Endothelial cell of hepatic sinusoid (primary cell): Measurements from ENCODE around the gene BCL2.

Experiments used
- in situ Hi-C: cut with HindIII; loops from 2 replicates; pipeline ENCODE4 v1.10.0; 2017; ENCODE audit warnings: low sequenced_read_pairs

The BCL2 gene

GRCh38 chr18:63162271-63163014 is 157.1 kb downstream of the BCL2 start:
- in situ Hi-C loops: no loop called here

- in situ Hi-C loops: no loop called here
Observed at GRCh38 chr18:63161761-63162195, 157.8 kb downstream of the BCL2 start.

- in situ Hi-C loops: no loop called here
Observed at GRCh38 chr18:63161032-63161760, 158.4 kb downstream of the BCL2 start.

DNA sequence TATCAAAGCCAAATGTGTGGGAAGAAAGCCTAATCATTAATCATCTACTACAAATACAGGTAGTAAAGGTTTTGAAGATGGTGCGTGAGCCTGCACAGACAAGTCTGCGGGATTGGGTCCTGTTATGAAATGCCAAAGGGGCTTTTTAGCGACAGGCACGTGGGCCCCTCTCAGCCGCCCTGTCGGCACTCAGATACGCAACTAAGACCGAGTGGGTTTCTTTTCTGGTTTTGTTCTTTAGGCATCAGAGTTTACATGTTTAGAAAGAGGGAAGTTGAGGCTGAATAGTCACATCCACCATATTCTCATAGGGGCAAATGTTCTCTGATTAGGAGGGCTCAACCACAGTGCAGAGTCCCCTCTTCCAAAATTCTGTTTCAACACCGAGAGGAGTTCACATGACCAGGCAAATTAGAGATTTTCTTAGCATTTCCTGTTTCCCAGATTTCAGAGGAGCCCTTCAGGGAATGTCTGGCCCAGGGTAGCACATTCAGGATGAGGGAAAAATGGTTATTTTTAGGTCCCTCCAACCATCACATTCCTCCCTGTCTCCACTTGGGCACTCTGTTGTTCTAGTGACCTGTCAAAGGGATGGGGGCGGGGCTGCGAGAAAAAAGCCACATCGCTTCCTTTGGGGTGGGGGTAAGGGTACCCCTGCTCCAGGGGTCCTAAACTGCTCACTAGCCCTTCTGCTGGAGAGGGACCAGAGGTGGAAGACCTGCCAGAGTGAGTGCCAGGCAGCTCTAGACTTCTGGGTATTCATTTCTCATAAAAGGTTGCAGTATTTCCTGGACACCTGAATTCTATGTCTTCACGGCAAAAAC is 159.2 kb downstream of the BCL2 start:
- in situ Hi-C loops: no loop called here

GRCh38 chr18:63159590-63159989 is 160.0 kb downstream of the BCL2 start:
- in situ Hi-C loops: no loop called here

DNA sequence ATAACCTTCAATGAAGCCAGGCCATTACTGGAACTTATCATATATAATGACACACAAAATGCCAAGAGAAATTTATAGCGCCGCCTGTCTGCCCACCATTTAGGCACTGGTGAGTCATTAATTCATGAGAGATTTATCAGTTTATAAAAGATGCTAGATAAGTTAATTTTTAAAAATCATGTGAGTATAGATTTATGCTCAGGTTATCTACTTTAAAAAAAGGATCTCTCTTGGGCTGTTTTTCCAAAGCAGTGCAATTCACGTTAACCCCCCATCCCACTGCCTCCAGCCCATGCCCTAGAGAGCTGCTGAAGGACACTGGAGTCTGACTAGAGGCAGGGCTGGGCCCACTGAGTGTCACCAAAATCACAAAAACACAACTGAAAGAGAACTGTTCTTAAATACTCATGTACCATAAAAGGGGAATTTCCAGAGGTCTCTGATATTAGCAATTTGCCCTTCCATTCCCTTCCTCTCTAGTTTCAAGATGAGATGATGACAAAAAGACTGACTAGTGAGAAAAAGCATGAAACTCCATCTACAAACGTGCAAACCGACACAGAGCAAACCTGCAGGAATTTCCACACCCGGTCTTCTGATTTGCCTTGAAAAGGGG is 160.8 kb downstream of the BCL2 start:
- in situ Hi-C loops: no loop called here

DNA sequence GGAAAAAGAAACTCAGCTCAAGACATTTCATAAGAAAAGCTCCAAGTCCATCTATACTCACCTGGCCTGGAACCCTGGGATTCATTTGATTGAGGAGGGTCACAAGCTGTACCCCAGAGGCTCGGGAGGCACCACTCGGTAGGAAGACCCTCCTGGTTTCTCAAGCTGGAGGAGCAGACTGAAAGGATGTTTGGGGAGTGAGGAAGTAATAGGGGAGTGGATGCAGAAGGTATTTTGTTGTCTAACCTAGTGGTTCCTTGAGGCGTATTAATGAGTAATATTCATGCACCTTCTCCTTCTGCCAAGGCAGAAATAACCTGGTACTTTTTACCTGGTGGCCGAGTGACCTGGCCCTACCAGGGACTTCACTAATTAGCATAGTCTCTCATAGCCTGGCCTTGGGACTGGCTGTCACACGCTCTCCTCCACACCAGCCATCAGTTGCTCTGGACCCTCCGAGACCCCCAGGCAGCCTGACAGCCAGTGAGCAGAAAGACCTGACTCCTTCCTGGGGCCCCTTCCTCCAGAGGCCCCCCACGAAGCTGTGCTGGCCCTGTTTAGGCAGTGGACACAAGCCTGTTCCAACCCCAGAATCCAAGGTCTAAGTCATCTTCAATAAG is 161.4 kb downstream of the BCL2 start:
- in situ Hi-C loops: no loop called here

DNA sequence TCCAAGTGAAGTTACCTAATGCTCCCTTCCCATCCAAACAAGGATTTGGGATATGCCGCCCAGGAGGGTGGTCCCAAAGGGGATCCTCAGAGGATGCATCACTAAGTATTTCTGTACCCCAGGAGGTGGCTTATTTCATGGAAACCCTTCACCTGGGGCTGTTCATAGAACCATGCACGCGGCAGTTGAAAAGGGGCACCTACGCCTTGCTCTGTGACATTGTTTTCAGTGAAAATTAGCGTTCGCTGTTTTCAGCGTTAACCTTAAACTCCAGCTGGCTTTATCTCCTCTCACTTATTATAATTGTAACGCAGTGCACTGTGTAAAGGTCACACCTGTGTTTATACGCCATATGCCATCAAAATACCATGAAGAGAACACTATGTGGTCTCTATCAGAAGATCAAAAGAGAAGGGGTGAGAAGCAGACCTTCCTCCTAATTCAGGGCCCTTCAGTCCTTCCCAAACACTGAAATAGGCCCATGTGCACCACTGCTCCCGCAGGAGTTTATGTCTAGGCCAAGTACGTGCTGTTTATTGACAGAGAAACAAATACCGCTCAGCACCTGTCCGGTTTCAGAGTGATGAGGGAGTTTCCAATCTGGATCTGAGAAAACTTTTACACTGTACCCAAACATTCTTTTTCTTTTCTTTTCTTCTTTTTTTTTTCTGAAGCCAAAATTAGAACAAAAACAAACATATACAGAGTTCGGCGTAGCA is 162.1 kb downstream of the BCL2 start:
- in situ Hi-C loops: no loop called here

DNA sequence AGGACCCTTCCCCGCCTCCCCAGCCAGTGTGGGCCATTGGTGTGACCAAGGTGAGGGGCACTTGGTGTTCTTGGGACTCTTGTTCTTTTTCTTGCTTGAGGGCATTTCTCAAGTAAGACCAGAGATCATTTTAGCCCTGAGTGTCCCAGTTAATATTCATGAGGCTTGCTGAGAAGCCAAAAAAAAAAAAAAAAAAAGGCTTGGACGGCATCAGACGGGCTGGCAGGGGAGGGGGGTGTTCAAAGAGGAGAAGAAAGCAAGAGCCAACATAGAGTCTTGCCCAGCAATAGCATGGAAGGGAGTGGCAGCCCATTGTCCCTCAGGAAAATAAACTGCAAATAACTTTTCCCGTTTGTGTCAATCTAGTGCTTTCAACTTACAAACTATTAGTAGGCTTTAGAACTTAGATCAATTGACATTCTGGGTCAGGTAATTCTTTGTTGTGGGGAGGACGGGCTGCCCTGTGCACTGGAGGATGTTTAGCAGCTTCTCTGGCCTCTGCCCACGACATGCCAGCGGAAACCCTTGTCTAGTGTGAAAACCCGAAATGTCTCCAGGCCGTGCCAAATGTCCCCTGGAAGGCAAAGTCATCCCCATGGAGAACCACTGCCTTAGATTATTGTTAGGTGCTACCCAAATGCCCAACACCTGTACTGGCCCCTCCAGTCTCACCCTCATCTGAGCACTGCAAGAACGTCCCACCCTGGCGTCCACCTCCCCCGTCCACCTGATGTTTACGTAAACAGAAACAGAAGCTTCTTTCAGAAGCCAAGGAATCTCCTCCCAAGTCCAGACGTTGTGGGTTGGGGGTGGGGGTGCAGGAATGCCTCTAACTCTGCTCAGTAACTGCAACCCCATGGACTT is 163.4 kb downstream of the BCL2 start:
- in situ Hi-C loops: no loop called here

DNA sequence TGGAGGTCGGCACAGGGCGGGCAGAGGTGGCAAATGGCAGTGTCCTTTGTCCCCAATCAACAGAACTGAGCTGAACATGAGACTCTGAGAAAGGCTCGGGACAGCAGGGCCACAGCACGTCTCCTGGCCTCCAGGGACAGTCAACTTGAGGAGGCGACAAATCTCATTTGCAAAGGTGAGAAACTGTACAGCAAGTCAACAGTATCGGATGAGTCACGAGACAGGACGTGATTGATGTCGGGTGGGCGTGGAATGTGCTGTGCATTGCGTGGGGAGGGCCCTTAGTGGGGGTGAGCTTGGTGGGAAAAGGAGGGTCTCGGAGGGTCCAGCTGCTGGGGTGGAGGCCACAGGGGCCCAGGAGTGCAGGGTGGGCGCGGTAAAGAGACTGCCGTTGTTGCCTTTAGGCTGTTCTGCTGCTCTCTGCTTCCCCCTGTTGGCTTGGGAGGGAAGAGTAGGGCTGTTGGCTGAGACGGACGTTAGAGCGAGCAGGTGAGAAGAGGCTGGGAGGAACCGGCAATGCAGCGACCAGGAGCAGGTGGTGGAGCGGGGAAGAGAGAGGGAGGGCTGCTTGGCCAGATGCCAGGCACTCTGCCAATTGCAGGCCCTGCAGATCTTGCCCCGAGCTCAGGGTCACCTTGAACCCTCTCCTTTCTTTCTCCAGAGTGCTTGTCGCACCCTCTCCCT is 164.3 kb downstream of the BCL2 start:
- in situ Hi-C loops: no loop called here

GRCh38 chr18:63154350-63155152 is 165.0 kb downstream of the BCL2 start:
- in situ Hi-C loops: no loop called here

DNA sequence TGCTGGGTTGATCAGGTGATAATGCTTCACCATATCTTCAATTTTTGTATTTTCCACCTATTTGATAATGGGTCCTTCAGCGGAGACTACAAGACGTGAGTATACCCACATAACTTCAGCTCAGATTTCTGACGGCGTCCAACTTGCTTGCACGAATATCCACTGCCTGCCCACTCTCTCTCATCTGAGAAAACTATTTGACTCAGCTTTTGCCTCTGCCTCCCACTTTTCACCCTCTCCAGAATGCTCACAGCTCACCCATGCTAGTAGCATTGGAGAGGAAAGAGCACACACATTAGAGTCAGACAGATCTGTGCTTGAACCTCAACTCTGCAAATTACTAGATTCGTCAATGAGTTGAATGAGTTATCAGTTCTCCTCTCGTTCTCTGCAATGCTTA is 166.8 kb downstream of the BCL2 start:
- in situ Hi-C loops: no loop called here

GRCh38 chr18:63152096-63152495 is 167.5 kb downstream of the BCL2 start:
- in situ Hi-C loops: no loop called here

DNA sequence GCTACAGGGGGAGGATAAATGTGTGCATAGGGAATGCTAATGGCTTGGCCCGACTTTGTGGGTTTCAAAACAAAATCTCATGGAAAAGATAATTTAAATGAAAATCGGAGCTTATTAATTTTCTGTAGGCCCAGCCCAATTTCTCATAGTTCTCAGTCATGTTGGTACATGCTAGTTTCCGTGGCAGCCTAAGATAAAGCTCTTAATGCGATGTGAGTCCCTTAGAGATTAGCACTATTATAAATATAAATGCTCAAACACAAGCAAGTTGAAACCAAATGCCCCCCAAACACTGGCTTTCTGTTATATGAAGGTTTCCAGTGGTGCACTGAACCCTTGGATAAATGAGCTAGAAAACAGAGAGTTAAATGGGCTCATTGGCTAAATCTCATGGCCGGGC is 168.0 kb downstream of the BCL2 start:
- in situ Hi-C loops: no loop called here

DNA sequence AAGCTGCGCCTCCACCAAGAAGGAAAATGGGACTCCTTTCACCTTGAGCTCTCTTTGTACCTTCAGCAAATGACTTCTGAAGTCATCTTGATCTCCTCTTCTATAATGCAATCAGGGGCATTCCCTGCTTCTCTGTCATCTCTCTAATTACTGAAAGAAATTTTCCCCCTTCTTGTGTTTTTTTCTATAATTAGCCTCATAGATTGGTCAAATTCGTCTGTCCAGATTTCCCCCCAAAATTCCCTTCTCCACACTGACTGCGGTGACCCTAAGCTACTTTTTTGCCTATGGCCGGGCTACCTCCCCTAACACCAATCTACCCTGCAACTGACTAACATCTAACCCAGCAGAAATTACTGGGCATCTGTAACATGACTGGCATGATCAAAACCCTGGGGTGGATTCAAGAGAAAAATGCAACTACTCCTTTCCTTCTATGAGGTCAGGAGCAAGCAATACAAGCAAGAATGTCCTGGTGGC is 168.6 kb downstream of the BCL2 start:
- in situ Hi-C loops: no loop called here

GRCh38 chr18:63150326-63150725 is 169.2 kb downstream of the BCL2 start:
- in situ Hi-C loops: no loop called here

DNA sequence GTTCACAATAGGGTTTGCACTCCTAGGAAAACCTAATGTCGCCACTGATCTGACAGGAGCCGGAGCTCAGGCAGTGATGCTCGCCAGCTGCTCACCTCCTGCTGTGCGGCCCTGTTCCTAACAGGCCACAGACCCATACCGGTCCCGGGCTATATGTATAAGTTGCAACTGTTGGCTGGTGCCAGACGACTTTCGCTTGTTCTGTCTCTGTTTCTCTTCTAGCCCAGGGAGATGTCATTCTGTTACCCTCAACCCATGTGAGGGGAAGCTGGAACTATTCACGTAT is 170.3 kb downstream of the BCL2 start:
- in situ Hi-C loops: loop anchor here (25.0 kb wide), 1 partner anchor 288 kb away; no protein-coding TSS in a partner anchor
